Adipocyte (in vitro differentiated cells): Measurements from ENCODE around the gene TRAPPC8.
"Not testable (repeated sequence)": the region's sequence is repeated elsewhere in the genome, so short reads cannot be mapped to it uniquely, and the experiment has no call there.

ENCODE experiments used
- DNase-seq: peaks from one replicate; pipeline ENCODE4 v3.0.0-alpha.2; 2015; ENCODE audit warnings: low read depth
- H3K27me3 ChIP-seq: replicated peaks from 2 replicates; pipeline ENCODE4 v1.7.0; 2013; ENCODE audit warnings: mild to moderate bottlenecking, low read length, moderate library complexity; ENCODE audit not compliant: control insufficient read depth, insufficient read depth
- H3K36me3 ChIP-seq: 2 replicates; pipeline ENCODE4 v1.7.0; 2013; ENCODE audit warnings: low read length, mild to moderate bottlenecking, moderate library complexity; ENCODE audit not compliant: control insufficient read depth, insufficient read depth, severe bottlenecking
- H3K4me1 ChIP-seq: 2 replicates; pipeline ENCODE4 v1.7.0; 2013; ENCODE audit warnings: mild to moderate bottlenecking, low read length, moderate library complexity; ENCODE audit not compliant: control insufficient read depth, insufficient read depth
- H3K4me3 ChIP-seq: 2 replicates; pipeline ENCODE4 v1.7.0; 2013; ENCODE audit warnings: mild to moderate bottlenecking, low read length, moderate library complexity
- H3K9ac ChIP-seq: 2 replicates; pipeline ENCODE4 v1.7.0; 2013; ENCODE audit warnings: mild to moderate bottlenecking, low read length, moderate library complexity
- H3K9me3 ChIP-seq: 2 replicates; pipeline ENCODE4 v1.7.0; 2013; ENCODE audit warnings: mild to moderate bottlenecking, low read length, moderate library complexity; ENCODE audit not compliant: control insufficient read depth

Gene TRAPPC8

DNA sequence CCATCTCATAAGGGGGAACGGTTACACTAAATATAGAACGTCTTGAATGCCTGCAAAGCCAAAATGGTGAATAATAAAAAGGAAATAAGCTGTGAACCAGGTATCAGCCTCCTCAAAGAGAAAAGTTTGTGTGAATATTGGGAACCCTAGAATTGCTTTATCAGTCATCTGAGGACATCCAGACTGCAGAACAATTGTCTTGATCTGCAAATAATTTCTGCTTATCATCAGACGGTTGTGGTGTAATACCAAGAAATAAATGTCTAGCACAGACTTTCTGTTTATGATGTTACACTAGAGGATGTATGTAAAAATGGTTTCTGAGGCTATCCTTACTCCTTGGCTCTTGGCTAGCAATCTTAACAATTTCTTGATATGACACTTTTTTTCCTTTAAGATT, 128.8 kb downstream of the TRAPPC8 start:
- Histone ChIP-seq H3K4me3 (no peak overlapping the region), H3K27me3 (peaks cover 3% of the 10 kb centered on the region), H3K9ac (no peak overlapping the region), H3K36me3 (no peaks in the 10 kb centered on the region), H3K4me1 (peaks cover under 1% of the 10 kb centered on the region), H3K9me3 (no peaks in the 10 kb centered on the region)
- DNase-seq: no peak

DNA sequence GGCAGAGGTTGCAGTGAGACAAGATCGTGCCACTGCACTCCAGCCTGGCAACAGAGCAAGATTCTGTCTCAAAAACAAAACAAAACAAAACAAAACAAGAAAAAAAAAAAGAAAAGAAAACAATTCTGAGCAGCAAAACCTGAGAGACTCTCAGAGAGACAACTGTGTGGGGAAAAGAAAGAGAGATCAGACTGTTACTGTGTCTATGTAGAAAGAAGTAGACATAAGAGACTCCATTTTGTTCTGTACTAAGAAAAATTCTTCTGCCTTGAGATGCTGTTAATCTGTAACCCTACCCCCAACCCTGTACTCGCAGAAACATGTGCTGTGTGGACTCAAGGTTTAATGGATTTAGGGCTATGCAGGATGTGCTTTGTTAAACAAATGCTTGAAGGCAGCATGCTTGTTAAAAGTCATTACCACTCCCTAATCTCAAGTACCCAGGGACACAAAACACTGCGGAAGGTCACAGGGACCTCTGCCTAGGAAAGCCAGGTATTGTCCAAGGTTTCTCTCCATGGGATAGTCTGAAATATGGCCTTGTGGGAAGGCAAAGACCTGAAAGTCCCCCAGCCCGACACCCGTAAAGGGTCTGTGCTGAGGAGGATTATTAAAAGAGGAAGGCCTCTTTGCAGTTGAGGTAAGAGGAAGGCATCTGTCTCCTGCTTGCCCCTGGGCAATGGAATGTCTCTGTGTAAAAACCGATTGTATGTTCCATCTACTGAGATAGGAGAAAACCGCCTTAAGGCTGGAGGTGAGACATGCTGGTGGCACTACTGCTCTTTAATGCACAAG, 132.4 kb downstream of the TRAPPC8 start:
- not testable (repeated sequence) for H3K4me1 ChIP-seq, H3K9me3 ChIP-seq, H3K36me3 ChIP-seq, H3K27me3 ChIP-seq, H3K9ac ChIP-seq, H3K4me3 ChIP-seq, DNase-seq

DNA sequence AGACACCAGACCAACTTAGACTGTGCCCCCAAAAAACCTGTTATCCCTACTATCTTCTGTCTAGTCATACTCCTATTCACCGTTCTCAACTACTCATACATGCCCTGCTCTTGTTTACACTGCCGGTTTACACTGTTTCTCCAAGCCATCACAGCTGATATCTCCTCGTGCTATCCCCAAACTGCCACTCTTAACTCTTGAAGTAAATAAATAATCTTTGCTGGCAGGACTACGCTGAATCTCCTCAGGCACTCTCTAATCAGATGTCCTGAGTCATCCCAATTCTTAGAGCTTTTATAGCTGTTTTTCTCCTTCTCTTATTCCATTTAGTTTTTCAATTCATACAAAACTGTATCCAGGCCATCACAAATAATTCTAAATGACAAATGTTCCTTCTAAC, 133.9 kb downstream of the TRAPPC8 start:
- not testable (repeated sequence) for H3K4me1 ChIP-seq, H3K9ac ChIP-seq, H3K27me3 ChIP-seq, H3K9me3 ChIP-seq, DNase-seq, H3K36me3 ChIP-seq, H3K4me3 ChIP-seq

DNA sequence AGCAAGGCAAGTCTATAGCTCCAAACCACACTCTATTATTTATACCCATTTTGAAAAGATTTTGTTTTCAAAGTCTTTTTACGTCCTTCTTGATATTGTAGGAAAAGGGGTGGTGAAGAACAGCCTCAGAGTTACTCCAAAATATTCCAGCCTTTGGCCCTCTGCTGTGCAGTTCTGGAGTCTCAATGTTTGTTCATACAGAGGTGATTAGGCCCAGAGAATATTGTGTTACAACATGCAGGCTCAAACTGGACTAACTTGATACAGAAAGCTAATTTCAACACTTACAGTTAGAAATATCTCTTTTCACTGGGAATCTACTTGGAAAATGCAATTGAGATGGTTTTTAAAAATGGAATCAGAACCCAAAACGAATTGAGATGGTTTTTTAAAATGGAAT, 141.8 kb downstream of the TRAPPC8 start:
- Histone ChIP-seq H3K36me3 (no peaks in the 10 kb centered on the region), H3K9me3 (no peaks in the 10 kb centered on the region), H3K9ac (no peak overlapping the region), H3K4me3 (no peak overlapping the region), H3K27me3 (peaks cover 10% of the 10 kb centered on the region), H3K4me1 (peaks cover 4% of the 10 kb centered on the region)
- DNase-seq: no peak

DNA sequence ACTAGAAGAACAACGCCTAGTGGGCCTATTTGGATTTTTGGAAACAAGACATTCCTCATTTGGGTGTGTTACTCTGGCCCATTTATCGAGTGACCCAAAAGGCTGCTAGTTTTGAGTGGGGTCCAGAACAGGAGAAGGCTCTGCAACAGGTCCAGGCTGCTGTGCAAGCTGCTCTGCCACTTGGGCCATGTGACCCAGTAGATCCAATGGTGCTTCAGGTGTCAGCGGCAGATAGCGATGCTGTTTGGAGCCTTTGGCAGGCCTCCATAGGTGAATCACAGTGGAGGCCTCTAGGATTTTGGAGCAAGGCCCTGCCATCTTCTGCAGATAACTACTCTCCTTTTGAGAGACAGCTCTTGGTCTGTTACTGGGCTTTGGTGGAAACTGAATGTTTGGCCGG, 143.7 kb downstream of the TRAPPC8 start:
- not testable (repeated sequence) for H3K4me3 ChIP-seq, H3K9ac ChIP-seq, H3K9me3 ChIP-seq, H3K4me1 ChIP-seq, DNase-seq, H3K36me3 ChIP-seq
- peaks cover 10% of the 10 kb centered on the region for H3K27me3 ChIP-seq

DNA sequence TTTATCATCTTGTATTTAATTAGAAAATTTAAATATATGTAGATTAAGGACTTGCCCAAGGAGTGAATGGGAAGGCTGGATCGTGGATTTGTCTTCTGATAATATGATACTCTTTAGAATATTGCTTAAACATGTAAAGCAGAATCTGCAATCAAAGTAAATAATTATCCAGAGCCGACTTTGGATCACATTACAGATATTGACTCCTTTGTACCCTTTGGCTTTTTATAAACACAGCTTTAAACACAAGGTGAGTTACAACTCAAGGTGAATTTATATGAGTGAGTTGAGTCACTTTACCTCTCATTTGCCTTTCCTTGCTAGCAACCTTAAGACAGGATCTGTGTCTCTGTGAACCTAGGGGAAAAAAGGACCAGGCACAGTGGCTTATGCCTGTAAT, 144.5 kb downstream of the TRAPPC8 start:
- Histone ChIP-seq H3K4me3 (no peak overlapping the region), H3K36me3 (no peaks in the 10 kb centered on the region), H3K9me3 (no peaks in the 10 kb centered on the region), H3K4me1 (peaks cover 4% of the 10 kb centered on the region), H3K9ac (no peak overlapping the region), H3K27me3 (peaks cover 17% of the 10 kb centered on the region)
- DNase-seq: no peak

DNA sequence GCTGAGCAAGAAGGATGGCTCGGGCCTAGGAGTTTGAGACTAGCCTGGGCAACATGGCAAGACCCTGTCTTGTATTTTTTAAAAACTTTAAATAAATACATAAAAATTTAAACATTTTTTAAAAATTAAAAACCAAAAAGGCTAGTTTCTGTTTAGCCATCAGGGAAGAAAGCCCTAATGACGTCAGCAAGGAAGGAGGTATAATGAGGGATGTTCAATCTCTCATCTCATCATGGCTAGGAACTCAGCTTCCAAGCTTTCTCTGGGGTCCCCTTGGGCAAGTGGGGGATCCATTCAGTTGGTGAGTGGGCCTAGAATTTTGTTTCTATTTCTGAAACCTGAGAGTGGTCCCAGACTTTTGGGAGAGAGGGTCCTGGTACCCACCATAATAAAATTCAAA, 147.2 kb downstream of the TRAPPC8 start:
- no peak for DNase-seq
- Histone ChIP-seq H3K9me3 (no peaks in the 10 kb centered on the region), H3K4me3 (no peak overlapping the region), H3K9ac (no peak overlapping the region), H3K36me3 (no peaks in the 10 kb centered on the region), H3K4me1 (no peaks in the 10 kb centered on the region), H3K27me3 (peaks cover 13% of the 10 kb centered on the region)

DNA sequence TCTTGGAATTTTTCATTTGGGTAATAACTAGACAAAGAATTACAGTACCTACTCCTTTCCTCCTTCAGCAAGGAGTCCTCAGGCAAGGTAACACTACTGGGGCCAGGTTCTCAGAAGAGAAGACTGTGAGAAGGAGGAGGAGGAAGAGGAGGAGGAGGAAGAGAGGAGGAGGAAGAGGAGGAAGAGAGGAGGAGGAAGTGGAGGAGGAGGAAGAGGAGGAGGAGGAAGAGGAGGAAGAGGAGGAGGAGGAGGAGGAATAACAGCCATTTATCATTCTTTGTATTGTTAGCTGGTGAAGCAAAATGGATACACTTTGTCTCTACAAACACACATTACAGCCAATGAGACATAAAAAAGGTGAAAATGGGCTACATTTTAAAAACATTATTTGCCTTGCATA, 149.4 kb downstream of the TRAPPC8 start:
- Histone ChIP-seq H3K9me3 (no peaks in the 10 kb centered on the region), H3K36me3 (no peaks in the 10 kb centered on the region), H3K27me3 (peaks cover 19% of the 10 kb centered on the region), H3K9ac (no peak overlapping the region), H3K4me3 (no peak overlapping the region), H3K4me1 (no peaks in the 10 kb centered on the region)
- DNase-seq: no peak

DNA sequence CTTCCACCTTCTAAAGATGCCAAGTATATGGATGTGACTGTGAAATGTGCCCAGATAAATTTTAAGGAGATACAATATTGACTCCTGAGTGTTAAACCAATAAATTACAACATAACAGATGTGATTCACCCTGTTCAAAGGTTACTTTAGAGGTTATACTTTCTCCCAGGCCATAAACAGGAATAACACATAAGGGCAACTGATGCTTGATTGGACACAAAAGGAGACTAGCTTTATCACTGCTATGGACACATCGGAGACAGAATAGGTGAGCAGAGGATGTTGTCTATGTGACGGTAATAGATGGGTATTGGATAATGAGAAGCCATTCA, 150.4 kb downstream of the TRAPPC8 start:
- no peaks in the 10 kb centered on the region for H3K4me1 ChIP-seq
- H3K4me3 ChIP-seq: no peak overlapping the region
- no peaks in the 10 kb centered on the region for H3K9me3 ChIP-seq
- peaks cover 22% of the 10 kb centered on the region for H3K27me3 ChIP-seq
- H3K9ac ChIP-seq: no peak overlapping the region
- no peaks in the 10 kb centered on the region for H3K36me3 ChIP-seq
- DNase-seq: no peak

- Histone ChIP-seq H3K27me3 (peaks cover 16% of the 10 kb centered on the region), H3K4me3 (no peak overlapping the region), H3K36me3 (no peaks in the 10 kb centered on the region), H3K4me1 (no peaks in the 10 kb centered on the region), H3K9ac (no peak overlapping the region), H3K9me3 (no peaks in the 10 kb centered on the region)
- DNase-seq: no peak
Measured at GRCh38 chr18:31791817-31792579, 150.9 kb downstream of the TRAPPC8 start.

- Histone ChIP-seq H3K4me3 (no peak overlapping the region), H3K9me3 (no peaks in the 10 kb centered on the region), H3K36me3 (no peaks in the 10 kb centered on the region), H3K4me1 (no peaks in the 10 kb centered on the region), H3K27me3 (peaks cover 16% of the 10 kb centered on the region), H3K9ac (no peak overlapping the region)
- DNase-seq: no peak
Measured at GRCh38 chr18:31789409-31789808, 153.5 kb downstream of the TRAPPC8 start.
